H1 (cell line): ENCODE data around the gene SPOCK2. TPM values are rescaled to one million over a fixed set of nuclear protein-coding genes. Genes with fewer than 3 reads are reported as not detected.
"Not testable (repeated sequence)": the region's sequence is repeated elsewhere in the genome, so short reads cannot be mapped to it uniquely, and the experiment has no call there.

Source experiments
- CTCF ChIA-PET: fragments of 300-600 bp; sonication (Branson Sonifier 250); formaldehyde crosslinking; loops from one replicate; lab custom pipeline; 2021; ENCODE audit not compliant: partially characterized antibody; lab: Charles Lee
- POLR2A ChIA-PET: fragments of 300-600 bp; sonication (Branson Sonifier 250); formaldehyde crosslinking; loops from one replicate; lab custom pipeline; 2021; ENCODE audit warnings: inconsistent platforms; ENCODE audit not compliant: partially characterized antibody; lab: Charles Lee
- DNase-seq, 2 experiments: peaks; one replicate each; pipeline versions ENCODE4 v3.0.0 to v3.0.0-alpha.2; 2010 to 2022; ENCODE audit warnings: low spot score in 2 of 2, low read depth in 1 of 2, mixed read lengths in 1 of 2
- FAIRE-seq: peaks from 2 replicates; lab custom pipeline; 2011; peaks lifted over from hg19 to GRCh38; lab: Jason Lieb, UNC
- H2AFZ ChIP-seq: 2 replicates; pipeline ENCODE4 v1.8.1; 2012; ENCODE audit warnings: low read length, inconsistent platforms
- H2AK5ac ChIP-seq: 2 replicates; pipeline ENCODE4 v1.6.1; 2013; ENCODE audit warnings: low read depth, low read length
- H2BK120ac ChIP-seq: replicated peaks from 2 replicates; pipeline ENCODE3; 2013; ENCODE audit warnings: low read depth, low read length, inconsistent platforms
- H2BK12ac ChIP-seq: 2 replicates; pipeline ENCODE4 v1.6.1; 2013; ENCODE audit warnings: low read depth, low read length
- H2BK15ac ChIP-seq: 2 replicates; pipeline ENCODE4 v1.6.1; 2013; ENCODE audit warnings: low read length
- H2BK20ac ChIP-seq: 2 replicates; pipeline ENCODE4 v1.6.1; 2013; ENCODE audit warnings: low read length
- H2BK5ac ChIP-seq: 2 replicates; pipeline ENCODE4 v1.6.1; 2013; ENCODE audit warnings: low read depth, low read length
- H3K14ac ChIP-seq: 2 replicates; pipeline ENCODE4 v1.6.1; 2013; ENCODE audit warnings: inconsistent platforms; ENCODE audit not compliant: insufficient read length
- H3K18ac ChIP-seq: 2 replicates; pipeline ENCODE4 v1.6.1; 2013; ENCODE audit warnings: low read length; ENCODE audit errors: extremely low read depth
- H3K23ac ChIP-seq: 2 replicates; pipeline ENCODE4 v1.6.1; 2013; ENCODE audit warnings: inconsistent platforms; ENCODE audit not compliant: insufficient read length
- H3K23me2 ChIP-seq: 2 replicates; pipeline ENCODE4 v1.6.1; 2013; ENCODE audit warnings: low read depth, low read length
- H3K27ac ChIP-seq: 2 replicates; pipeline ENCODE4 v1.6.1; 2011; ENCODE audit warnings: low read depth, low read length, inconsistent platforms
- H3K27me3 ChIP-seq, 4 experiments: replicated peaks in 1 of 4; 1 replicate in 1 of 4; 2 replicates in 3 of 4; pipeline versions ENCODE4 v1.6.1 to v1.8.1; 2011 to 2013; ENCODE audit warnings: low read length in 3 of 4, mild to moderate bottlenecking in 3 of 4, inconsistent platforms in 2 of 4, mixed read lengths in 2 of 4, moderate library complexity in 1 of 4; ENCODE audit not compliant: control insufficient read depth in 3 of 4, insufficient read depth in 3 of 4; ENCODE audit errors: extremely low read depth in 1 of 4
- H3K36me3 ChIP-seq, 4 experiments: 2 replicates each; pipeline versions ENCODE4 v1.6.1 to v1.8.1; 2011 to 2013; ENCODE audit warnings: mild to moderate bottlenecking in 4 of 4, low read length in 3 of 4, moderate library complexity in 2 of 4, control low read depth in 1 of 4, inconsistent platforms in 1 of 4; ENCODE audit not compliant: insufficient read depth in 4 of 4, control insufficient read depth in 2 of 4
- H3K4ac ChIP-seq: replicated peaks from 2 replicates; pipeline ENCODE3; 2013; ENCODE audit warnings: low read length, low read depth, mixed read lengths, inconsistent platforms; ENCODE audit not compliant: insufficient read length
- H3K4me1 ChIP-seq, 4 experiments: replicated peaks in 1 of 4; 1 replicate in 1 of 4; 2 replicates in 3 of 4; pipeline versions ENCODE4 v1.6.1 to v1.8.1; 2011 to 2013; ENCODE audit warnings: low read length in 3 of 4, inconsistent platforms in 2 of 4, mixed read lengths in 1 of 4; ENCODE audit not compliant: insufficient read depth in 4 of 4, control insufficient read depth in 3 of 4
- H3K4me2 ChIP-seq, 2 experiments: 2 replicates each; pipeline versions ENCODE4 v1.6.1 to v1.8.1; 2011 to 2013; ENCODE audit warnings: low read depth in 2 of 2, low read length in 2 of 2, control low read depth in 1 of 2, inconsistent platforms in 1 of 2, mild to moderate bottlenecking in 1 of 2; ENCODE audit not compliant: insufficient read depth in 1 of 2
- H3K4me3 ChIP-seq, 4 experiments: fragments of 200-600, 300-600 bp in 1 of 4; sonication (generic), shearing (Covaris generic), sonication (Bioruptor Twin) in 1 of 4; 2 replicates each; pipeline versions ENCODE4 v1.5.1 to v1.8.1; 2011 to 2016; ENCODE audit warnings: low read length in 4 of 4, low read depth in 3 of 4, control low read depth in 2 of 4, inconsistent platforms in 2 of 4, mild to moderate bottlenecking in 2 of 4, mixed read lengths in 1 of 4, moderate library complexity in 1 of 4; ENCODE audit not compliant: insufficient read depth in 2 of 4; ENCODE audit errors: extremely low read depth in 1 of 4
- H3K56ac ChIP-seq: replicated peaks from 2 replicates; pipeline ENCODE3; 2013; ENCODE audit warnings: low read depth, mild to moderate bottlenecking, mixed read lengths, low read length, inconsistent platforms; ENCODE audit not compliant: insufficient read length
- H3K79me1 ChIP-seq: 2 replicates; pipeline ENCODE4 v1.6.1; 2013; ENCODE audit warnings: low read depth, low read length, control low read depth
- H3K79me2 ChIP-seq, 2 experiments: 2 replicates each; pipeline versions ENCODE4 v1.6.1 to v1.8.1; 2012 to 2013; ENCODE audit warnings: low read length in 2 of 2, mild to moderate bottlenecking in 2 of 2, inconsistent platforms in 1 of 2; ENCODE audit not compliant: insufficient read depth in 2 of 2, control insufficient read depth in 1 of 2
- H3K9ac ChIP-seq, 4 experiments: replicated peaks in 1 of 4; 1 replicate in 1 of 4; 2 replicates in 3 of 4; pipeline versions ENCODE4 v1.6.1 to v1.8.1; 2011 to 2013; ENCODE audit warnings: low read depth in 3 of 4, low read length in 3 of 4, control low read depth in 2 of 4, mild to moderate bottlenecking in 2 of 4, moderate library complexity in 2 of 4, inconsistent platforms in 1 of 4; ENCODE audit errors: extremely low read depth in 1 of 4
- H3K9me3 ChIP-seq, 2 experiments: 2 replicates each; pipeline versions ENCODE4 v1.6.1 to v1.8.1; 2012 to 2013; ENCODE audit warnings: mild to moderate bottlenecking in 2 of 2, moderate library complexity in 2 of 2, control low read depth in 1 of 2, inconsistent platforms in 1 of 2, low read depth in 1 of 2, low read length in 1 of 2, mixed read lengths in 1 of 2; ENCODE audit not compliant: insufficient read depth in 2 of 2
- H4K20me1 ChIP-seq, 2 experiments: replicated peaks in 1 of 2; 2 replicates each; pipeline versions ENCODE3 to v1.8.1; 2011 to 2013; ENCODE audit warnings: inconsistent platforms in 2 of 2, low read length in 2 of 2, mild to moderate bottlenecking in 1 of 2; ENCODE audit not compliant: insufficient read depth in 2 of 2, control insufficient read depth in 1 of 2
- H4K5ac ChIP-seq: 2 replicates; pipeline ENCODE4 v1.6.1; 2013; ENCODE audit warnings: low read length, low read depth, mixed read lengths, inconsistent platforms; ENCODE audit not compliant: insufficient read length
- H4K8ac ChIP-seq: 2 replicates; pipeline ENCODE4 v1.8.0; 2013; ENCODE audit warnings: mild to moderate bottlenecking, moderate library complexity, low read length, inconsistent platforms; ENCODE audit not compliant: insufficient read depth; ENCODE audit errors: extremely low read depth
- H4K91ac ChIP-seq: replicated peaks from 2 replicates; pipeline ENCODE3; 2013; ENCODE audit warnings: low read length, mixed read lengths, inconsistent platforms; ENCODE audit not compliant: insufficient read length
- SP1 ChIP-seq: IDR thresholded peaks from 2 replicates; pipeline ENCODE4 v1.6.1; 2011; ENCODE audit warnings: low read depth, low read length
- WGBS, 2 experiments: shearing (Covaris generic) in 1 of 2; methylation state at CpG; one replicate each; pipeline versions ENCODE4 v1.1.6 to v1.1.7; 2013 to 2015; ENCODE audit warnings: low lambda C conversion rate in 2 of 2, mixed read lengths in 2 of 2, inconsistent platforms in 1 of 2, low coverage in 1 of 2, missing lambda C conversion rate in 1 of 2; ENCODE audit not compliant: insufficient replicate concordance in 2 of 2, insufficient coverage in 1 of 2, insufficient read length in 1 of 2; ENCODE audit errors: extremely low coverage in 1 of 2, missing lambda C conversion rate in 1 of 2; 5-methylcytosine and 5-hydroxymethylcytosine counted together
- polyA plus RNA-seq, 7 experiments: library from polyadenylated mRNA; depleted of rRNA in 3 of 7; stranded (reverse) in 5 of 7; unstranded in 2 of 7; fragments of >200 nt in 5 of 7; fragments of 200-250 nt in 2 of 7; gene quantifications; 1 replicate in 5 of 7; 2 replicates in 1 of 7; 4 replicates in 1 of 7; pipeline versions ENCODE4 v1.2.1 to v1.2.3, GENCODE V29; 2011 to 2013; ENCODE audit warnings: missing spikeins in 2 of 7, mixed read lengths in 2 of 7
- total RNA-seq: library from RNA; stranded (reverse); fragmentation: NEBNext Ultra II Directional; extraction: Animal tissue kit (Norgen Biotek cat#: 25700); gene quantifications from 2 replicates; pipeline ENCODE4 v1.2.1, GENCODE V29; 2021

SPOCK2 gene
- total and polyA plus RNA-seq, 2 of the 8 experiments (the other 6 are each of a cell fraction or from before 2014, with no cell fraction given) = 1.5 to 1.9 TPM

GRCh38 chr10:72136225-72136624 lies 47.9 kb upstream of the SPOCK2 start:
- H2AK5ac ChIP-seq, H3K14ac ChIP-seq, H4K20me1 ChIP-seq, H2BK5ac ChIP-seq, H3K79me2 ChIP-seq, H3K27ac ChIP-seq, H3K4ac ChIP-seq, H4K5ac ChIP-seq, H3K4me3 ChIP-seq, H3K36me3 ChIP-seq: not testable (repeated sequence)
- WGBS, 2 experiments = 94% methylated on average over 10 of the region's 10 CpGs; no CpG with 5 or more reads in 1 of the 2 experiments
- CTCF ChIA-PET = interaction anchor here (0.6 to 8.7 kb wide), 6 partner anchors 9 to 925 kb away, joined by 3 to 51 read pairs (median 4); no protein-coding TSS in a partner anchor
- peaks cover 0 to 11% (median 3%) of the 10 kb centered on the region in 4 experiments; a peak in 4 of 7 replicates for H3K4me1 ChIP-seq
- peak; percentile 83 for TF ChIP-seq SP1
- TF ChIP-seq, all 59 proteins: peak for 1; not testable (repeated sequence) for 58
- not testable (repeated sequence) for H3K9ac ChIP-seq, H2BK15ac ChIP-seq, H2BK20ac ChIP-seq, H3K4me2 ChIP-seq, DNase-seq, FAIRE-seq, H3K56ac ChIP-seq, H2BK120ac ChIP-seq, H3K9me3 ChIP-seq, H2AFZ ChIP-seq, H3K23me2 ChIP-seq, H3K18ac ChIP-seq, H2BK12ac ChIP-seq, H3K79me1 ChIP-seq, H4K91ac ChIP-seq, H3K23ac ChIP-seq, H4K8ac ChIP-seq, H3K27me3 ChIP-seq
- POLR2A ChIA-PET = interaction anchor here (0.6 to 1.7 kb wide), 5 partner anchors 50 to 139 kb away, joined by 3 to 4 read pairs (median 4); partner anchors contain the start of genes ANAPC16, ASCC1 and DDIT4
